Measurements from ENCODE around the gene SLC27A2.

DNA sequence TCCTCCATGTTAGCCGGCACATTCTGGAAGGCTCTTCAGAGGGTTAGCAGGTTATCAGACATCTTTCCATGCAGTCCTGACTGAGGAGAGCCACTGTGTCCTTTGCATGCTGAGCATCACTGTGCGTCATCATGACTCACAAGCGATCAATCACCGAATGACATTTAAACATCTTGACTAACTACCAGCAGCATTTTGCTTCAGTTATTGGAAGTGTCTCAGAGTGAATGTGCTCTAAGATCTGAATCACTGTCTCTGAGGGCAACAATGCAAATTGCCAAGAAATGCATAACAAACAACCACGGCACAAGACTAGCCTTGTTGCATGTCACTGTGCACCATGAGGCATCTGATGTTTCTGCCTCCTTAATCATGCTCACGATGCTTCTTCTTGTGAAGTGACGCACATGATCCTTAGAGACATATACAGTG is 44.6 kb upstream of the SLC27A2 start:
- TF ChIP-seq, protein P1, sequence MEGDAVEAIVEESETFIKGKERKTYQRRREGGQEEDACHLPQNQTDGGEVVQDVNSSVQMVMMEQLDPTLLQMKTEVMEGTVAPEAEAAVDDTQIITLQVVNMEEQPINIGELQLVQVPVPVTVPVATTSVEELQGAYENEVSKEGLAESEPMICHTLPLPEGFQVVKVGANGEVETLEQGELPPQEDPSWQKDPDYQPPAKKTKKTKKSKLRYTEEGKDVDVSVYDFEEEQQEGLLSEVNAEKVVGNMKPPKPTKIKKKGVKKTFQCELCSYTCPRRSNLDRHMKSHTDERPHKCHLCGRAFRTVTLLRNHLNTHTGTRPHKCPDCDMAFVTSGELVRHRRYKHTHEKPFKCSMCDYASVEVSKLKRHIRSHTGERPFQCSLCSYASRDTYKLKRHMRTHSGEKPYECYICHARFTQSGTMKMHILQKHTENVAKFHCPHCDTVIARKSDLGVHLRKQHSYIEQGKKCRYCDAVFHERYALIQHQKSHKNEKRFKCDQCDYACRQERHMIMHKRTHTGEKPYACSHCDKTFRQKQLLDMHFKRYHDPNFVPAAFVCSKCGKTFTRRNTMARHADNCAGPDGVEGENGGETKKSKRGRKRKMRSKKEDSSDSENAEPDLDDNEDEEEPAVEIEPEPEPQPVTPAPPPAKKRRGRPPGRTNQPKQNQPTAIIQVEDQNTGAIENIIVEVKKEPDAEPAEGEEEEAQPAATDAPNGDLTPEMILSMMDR (conservative IDR thresholded peaks at IDR 0.05; ENCODE audit: low read depth, low read length) = no peak
- TF ChIP-seq EZH2 (IDR thresholded peaks at IDR 0.05; ENCODE audit: low read length, unreplicated experiment) (no peak), EZH2phosphoT487 (IDR thresholded peaks at IDR 0.05; ENCODE audit: borderline replicate concordance, low read length) (no peak)

Data from PC-3 (cell line).